Fibroblast of skin of left biceps (primary cell): ENCODE data around the gene DIO3.

Experiments used
- DNase-seq, 2 experiments: peaks; one replicate each; pipeline ENCODE4 v3.0.0-alpha.2; 2013; ENCODE audit warnings: low read depth in 2 of 2

Gene DIO3

GRCh38 chr14:101598571-101599233 is 37.4 kb downstream of the DIO3 start:
- no peak for DNase-seq

- DNase-seq = no peak
Measured at GRCh38 chr14:101599234-101599885, 38.1 kb downstream of the DIO3 start.

- no peak for DNase-seq
Measured at GRCh38 chr14:101600336-101600890, 39.1 kb downstream of the DIO3 start.

GRCh38 chr14:101600891-101601605 is 39.8 kb downstream of the DIO3 start:
- DNase-seq = no peak

- DNase-seq = no peak
Measured at GRCh38 chr14:101601606-101602465, 40.5 kb downstream of the DIO3 start.

- DNase-seq = no peak
Measured at GRCh38 chr14:101602466-101602840, 41.2 kb downstream of the DIO3 start.

GRCh38 chr14:101603096-101603495 is 41.8 kb downstream of the DIO3 start:
- no peak for DNase-seq

- no peak for DNase-seq
Measured at GRCh38 chr14:101604228-101604934, 43.1 kb downstream of the DIO3 start.

GRCh38 chr14:101604935-101605780 is 43.9 kb downstream of the DIO3 start:
- no peak for DNase-seq

- DNase-seq = no peak
Measured at GRCh38 chr14:101605836-101606235, 44.5 kb downstream of the DIO3 start.
